Left renal pelvis (tissue), 4 donors: ENCODE results near the gene PNPLA6. TPM values are rescaled to one million over a fixed set of nuclear protein-coding genes. Genes with fewer than 3 reads are reported as not detected.
A peak's percentile ranks its signal among the peaks of the same experiment; 100 is the strongest.
"Not testable (repeated sequence)": the region's sequence is repeated elsewhere in the genome, so short reads cannot be mapped to it uniquely, and the experiment has no call there.

Experiments
- DNase-seq, 4 donors: peaks; one replicate each; pipeline ENCODE4 v3.0.0-alpha.2; 2013; ENCODE audit warnings: low read depth in 4 of 4, low spot score in 3 of 4
- polyA plus RNA-seq, 4 donors: library from polyadenylated mRNA; unstranded; fragments of 120-200 nt; gene quantifications; one replicate each; pipeline ENCODE4 v1.2.1, GENCODE V29; 2013; ENCODE audit not compliant: insufficient read length in 4 of 4

Gene PNPLA6
- polyA plus RNA-seq, 4 donors, result 25.2 to 53.3 (median 38.7) TPM

GRCh38 chr19:7529610-7530490 lies 5.7 kb upstream of the PNPLA6 start:
- DNase-seq, result no peak

DNA sequence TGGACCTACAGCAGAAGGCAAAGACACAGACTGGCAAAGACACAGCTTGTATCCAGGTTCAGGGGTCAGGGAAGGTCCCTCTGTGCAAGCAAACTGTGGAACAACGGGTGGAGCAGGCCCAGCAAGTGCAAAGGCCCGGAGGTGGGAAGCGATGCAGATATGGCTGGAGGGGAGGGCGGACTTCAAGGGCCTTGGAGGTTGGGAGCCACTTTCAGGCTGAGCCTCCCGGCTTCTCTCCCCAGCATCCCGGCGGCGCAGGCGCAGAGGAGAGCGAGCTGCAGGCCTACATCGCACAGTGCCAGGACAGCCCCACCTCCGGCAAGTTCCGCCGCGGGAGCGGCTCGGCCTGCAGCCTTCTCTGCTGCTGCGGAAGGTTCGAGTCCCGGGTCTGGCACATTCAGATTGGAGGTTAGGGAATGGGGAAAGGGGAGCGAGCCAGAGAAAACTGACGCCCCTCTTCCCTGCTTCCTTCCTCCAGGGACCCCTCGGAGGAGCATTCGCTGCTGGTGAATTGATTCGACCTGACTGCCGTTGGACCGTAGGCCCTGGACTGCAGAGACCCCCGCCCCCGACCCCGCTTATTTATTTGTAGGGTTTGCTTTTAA lies 2.1 kb upstream of the PNPLA6 start:
- no peak for DNase-seq

DNA sequence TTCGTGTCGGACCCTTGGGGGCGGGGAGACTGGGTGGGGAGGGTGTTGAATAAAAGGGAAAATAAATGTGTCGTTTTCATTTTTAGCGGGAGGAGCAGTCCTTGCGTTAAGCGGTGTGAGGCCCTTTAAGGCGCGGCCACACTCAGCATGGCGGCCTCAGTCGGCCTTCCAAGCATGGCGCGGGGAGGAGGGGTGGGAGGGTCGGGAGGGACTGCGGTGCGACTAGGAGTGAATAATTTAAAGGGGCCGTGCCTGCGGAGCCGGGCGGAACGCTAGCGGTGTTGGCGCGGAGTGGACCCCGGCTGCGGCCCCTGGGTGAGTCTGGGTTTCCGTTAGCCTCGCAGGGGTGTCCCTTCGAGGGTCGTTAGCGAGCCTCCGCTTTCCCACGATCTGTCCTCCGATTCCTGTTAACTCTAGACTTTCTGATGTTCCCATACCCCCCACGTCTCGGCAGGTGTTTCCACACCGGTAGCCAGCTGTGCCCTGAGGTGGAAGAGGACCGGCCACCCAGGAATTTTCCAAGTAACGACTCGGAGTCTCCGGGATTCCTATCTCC lies 1.5 kb upstream of the PNPLA6 start:
- DNase-seq, result peak; percentile 68 to 86 (median 79)

- DNase-seq, result peak in 2 of 4 donors; percentile 58 to 66
These were observed 928 bp upstream of the PNPLA6 start for GRCh38 chr19:7534531-7535046.

- DNase-seq, result no peak
These were observed 630 bp downstream of the PNPLA6 start for GRCh38 chr19:7535998-7536695.

DNA sequence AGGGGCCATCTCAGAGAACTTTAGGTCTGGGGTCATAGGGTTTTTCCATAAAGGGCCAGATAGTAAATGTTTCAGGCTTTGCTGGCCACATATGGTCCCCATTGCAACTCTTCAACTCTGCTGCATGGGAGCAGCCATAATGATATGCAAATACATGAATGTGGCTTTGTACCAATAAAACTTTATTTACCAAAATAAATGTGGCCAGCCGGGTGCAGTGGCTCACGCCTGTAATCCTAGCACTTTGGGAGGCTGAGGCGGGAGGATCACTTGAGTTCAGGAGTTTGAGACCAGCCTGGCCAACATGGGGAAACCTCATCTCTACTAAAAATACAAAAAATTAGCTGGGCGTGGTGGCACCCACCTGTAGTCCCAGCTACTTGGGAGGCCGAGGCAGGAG lies 3.5 kb downstream of the PNPLA6 start:
- not testable (repeated sequence) for DNase-seq

- no peak for DNase-seq
These were observed 4.4 kb downstream of the PNPLA6 start for GRCh38 chr19:7539827-7540425.

GRCh38 chr19:7540761-7541474 lies 5.4 kb downstream of the PNPLA6 start:
- DNase-seq, result no peak

DNA sequence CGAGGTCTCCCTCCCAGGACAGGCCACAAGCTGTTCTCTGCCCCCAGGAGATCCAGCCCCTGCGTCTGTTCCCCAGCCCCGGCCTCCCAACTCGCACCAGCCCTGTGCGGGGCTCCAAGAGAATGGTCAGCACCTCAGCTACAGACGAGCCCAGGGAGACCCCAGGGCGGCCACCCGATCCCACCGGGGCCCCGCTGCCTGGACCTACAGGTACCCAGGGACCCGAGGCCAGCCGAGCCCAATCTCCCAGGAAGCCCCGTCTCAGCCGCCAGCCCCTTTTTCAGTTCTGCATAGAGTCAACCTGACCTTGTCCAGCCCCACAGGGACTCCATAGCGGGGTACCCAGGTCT lies 5.9 kb downstream of the PNPLA6 start:
- DNase-seq, result no peak

GRCh38 chr19:7541828-7542443 lies 6.4 kb downstream of the PNPLA6 start:
- no peak for DNase-seq

DNA sequence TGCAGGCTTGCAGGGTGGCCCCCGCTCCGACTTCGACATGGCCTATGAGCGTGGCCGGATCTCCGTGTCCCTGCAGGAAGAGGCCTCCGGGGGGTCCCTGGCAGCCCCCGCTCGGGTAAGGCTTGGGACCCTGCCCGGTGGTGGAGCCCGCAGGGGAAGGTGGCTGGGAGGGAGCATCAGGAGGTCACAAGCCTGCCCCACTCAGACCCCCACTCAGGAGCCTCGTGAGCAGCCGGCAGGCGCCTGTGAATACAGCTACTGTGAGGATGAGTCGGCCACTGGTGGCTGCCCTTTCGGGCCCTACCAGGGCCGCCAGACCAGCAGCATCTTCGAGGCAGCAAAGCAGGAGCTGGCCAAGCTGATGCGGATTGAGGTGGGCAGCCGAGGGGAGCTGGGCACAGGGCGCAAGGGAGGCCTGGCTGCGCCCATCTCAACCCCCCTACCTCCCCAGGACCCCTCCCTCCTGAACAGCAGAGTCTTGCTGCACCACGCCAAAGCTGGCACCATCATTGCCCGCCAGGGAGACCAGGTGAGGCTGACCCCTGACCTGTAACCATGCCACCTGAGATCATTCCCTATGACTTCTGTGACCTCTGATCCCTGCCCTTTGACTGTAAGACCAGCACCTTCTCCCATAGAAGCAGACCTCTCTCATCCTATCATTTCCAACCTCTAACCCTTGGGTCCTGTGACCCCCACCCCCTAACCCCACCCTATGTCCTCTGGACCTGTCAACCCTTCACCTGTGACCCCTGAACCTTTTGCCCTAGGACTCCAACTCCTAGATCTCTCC lies 7.2 kb downstream of the PNPLA6 start:
- no peak for DNase-seq

DNA sequence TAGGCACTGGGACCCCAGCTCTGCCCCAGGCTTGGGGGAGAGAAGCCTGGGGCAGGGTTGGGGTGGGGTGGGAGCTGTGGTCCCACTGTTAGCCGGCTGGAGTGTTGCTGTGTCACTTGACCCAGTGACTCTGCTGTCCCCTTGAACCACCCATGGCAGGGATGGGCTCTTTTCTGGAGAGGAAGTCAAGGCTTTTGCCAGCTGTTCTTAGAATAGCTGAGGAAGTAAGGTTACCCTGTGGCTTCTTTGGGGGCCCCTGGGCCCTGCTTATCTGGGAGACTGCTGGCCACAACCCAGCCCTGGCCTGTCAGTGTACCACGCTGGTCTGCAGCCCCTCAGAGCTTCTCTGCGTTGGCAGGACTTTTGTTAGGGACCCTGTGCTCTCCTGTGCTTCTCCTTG lies 9.1 kb downstream of the PNPLA6 start:
- no peak for DNase-seq

DNA sequence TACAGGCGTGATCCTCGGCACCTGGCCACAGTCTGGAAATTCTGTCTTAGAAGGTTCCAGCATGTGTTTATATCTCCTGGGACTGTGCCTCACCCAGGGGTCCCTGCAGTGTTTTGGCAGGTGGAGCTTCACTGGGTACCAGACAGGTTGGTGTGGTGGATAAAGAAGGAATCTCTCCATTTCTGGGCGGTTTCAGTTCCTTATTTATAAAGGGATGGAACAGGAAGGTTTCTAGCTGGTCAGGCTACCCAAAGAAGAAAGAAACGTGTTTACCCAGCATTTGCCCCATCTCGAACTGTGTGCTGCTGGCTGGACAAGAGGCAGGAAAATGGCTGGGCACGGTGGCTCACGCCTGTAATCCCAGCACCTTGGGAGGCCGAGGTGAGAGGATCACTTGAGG lies 9.8 kb downstream of the PNPLA6 start:
- no peak for DNase-seq

DNA sequence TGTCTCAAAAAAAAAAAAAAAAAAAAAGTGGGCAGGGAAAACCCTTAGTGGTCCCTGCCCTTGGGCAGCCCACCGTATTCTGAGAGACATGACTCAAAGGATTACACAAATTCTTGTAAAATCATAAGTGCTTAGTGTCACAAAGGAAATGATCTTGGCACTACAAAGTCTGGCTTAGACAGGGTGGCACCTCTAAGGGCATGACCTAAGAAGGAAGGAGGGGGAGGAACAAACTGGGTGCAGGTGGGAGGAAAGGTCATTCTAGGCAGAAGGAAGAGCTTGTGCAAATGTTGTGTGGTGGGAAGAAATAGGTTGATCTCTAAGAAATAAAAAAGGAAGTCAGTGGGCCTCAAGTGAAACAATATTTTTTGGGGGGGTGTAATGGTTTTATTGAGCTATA lies 10.4 kb downstream of the PNPLA6 start:
- no peak for DNase-seq

DNA sequence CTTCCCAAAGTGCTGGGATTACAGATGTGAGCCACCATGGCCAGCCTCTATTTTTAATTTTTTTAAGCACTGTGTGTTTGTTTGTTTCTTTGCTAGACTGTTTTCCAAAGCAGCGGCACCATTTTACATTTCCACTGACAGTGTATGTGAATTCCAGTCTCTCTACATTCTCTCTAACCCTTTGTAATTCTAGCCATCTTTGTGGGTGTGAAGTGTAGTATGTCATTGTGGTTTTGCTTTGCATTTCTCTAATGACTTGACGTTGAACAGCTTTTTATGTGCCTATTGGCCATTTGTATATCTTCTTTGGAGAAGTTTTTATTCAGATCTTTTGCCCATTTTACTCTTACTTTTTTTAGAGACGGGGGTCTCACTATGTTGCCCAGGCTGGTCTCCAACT lies 11.6 kb downstream of the PNPLA6 start:
- DNase-seq, result no peak

DNA sequence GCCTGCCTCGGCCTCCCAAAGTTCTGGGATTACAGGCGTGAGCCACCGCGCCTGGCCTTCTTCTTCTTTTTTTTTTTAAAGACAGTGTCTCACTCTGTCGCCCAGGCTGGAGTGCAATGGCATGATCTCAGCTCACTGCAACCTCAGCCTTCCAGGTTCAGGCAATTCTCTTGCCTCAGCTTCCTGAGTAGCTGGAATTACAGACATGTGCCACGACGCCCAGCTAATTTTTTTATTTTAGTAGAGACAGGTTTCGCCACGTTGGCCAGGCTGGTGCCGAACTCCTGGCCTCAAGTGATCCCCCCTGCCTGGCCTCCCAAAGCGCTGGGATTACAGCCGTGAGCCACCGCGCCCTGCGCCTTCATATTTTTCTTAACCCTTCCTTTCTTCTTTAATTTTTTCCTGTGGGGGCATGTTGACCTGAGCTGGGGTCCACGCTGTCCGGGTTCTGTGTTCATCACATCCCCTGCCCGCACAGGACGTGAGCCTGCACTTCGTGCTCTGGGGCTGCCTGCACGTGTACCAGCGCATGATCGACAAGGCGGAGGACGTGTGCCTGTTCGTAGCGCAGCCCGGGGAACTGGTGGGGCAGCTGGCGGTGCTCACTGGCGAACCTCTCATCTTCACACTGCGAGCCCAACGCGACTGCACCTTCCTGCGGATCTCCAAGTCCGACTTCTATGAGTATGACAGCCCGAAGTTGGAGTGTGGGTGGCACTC lies 14.1 kb downstream of the PNPLA6 start:
- no peak for DNase-seq

GRCh38 chr19:7550169-7550770 lies 14.8 kb downstream of the PNPLA6 start:
- no peak for DNase-seq
